ENCODE results near the gene SLC39A2. TPM values are rescaled to one million over a fixed set of nuclear protein-coding genes. Genes with fewer than 3 reads are reported as not detected.
A peak's percentile ranks its signal among the peaks of the same experiment; 100 is the strongest.

Gene SLC39A2
- total RNA-seq, 3 donors from 2014 or later (not counting 1 experiment from before 2014, with no cell fraction given) = not detected

GRCh38 chr14:20988717-20989470 is 10.2 kb upstream of the SLC39A2 start:
- Mint-ChIP-seq H3K4me3 (no peak overlapping the region), H3K27ac (no peak overlapping the region)

DNA sequence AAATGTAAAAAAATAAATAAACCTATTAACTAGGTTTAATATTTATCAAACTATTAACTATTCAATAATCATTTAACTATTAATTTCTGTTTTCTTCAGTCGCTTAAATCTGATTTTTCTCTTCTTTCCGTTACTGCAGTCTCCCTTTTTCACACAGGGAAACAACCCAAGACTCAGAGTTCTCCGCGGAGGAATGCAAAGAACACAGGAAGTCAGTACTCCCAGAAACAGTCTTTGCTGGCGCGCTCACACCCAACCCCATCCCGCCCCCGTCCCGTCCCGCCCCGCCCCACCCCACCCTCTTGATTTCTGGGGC is 9.7 kb upstream of the SLC39A2 start:
- Histone ChIP-seq H3K27me3 (ENCODE audit: control insufficient read depth, insufficient read depth, low read length) (no peaks in the 10 kb centered on the region), H3K9me3 (ENCODE audit: control insufficient read depth, insufficient read depth, low read length) (no peaks in the 10 kb centered on the region), H3K36me3 (ENCODE audit: control insufficient read depth, insufficient read depth, low read length) (peaks cover 23% of the 10 kb centered on the region), H3K4me1 (ENCODE audit: control insufficient read depth, insufficient read depth, low read length) (peaks cover 16% of the 10 kb centered on the region), H3K27ac (ENCODE audit: low read length) (peak overlapping the region; percentile 58), H3K4me3 (ENCODE audit: low read length) (peak overlapping the region; percentile 74)
- Mint-ChIP-seq H3K27me3 (ENCODE audit: low read depth in 2 of 2) (peaks cover 0 to 2% of the 10 kb centered on the region in 2 donors), H3K36me3 (peaks cover under 1% of the 10 kb centered on the region), H3K4me1 (peaks cover 22 to 28% of the 10 kb centered on the region in 2 donors), H3K9me3 (no peaks in the 10 kb centered on the region), H3K27ac (peak overlapping the region; percentile 78 to 88), H3K4me3 (peak overlapping the region; percentile 91)
- intact Hi-C loops (cut with micrococcal nuclease) = no loop called here
- TF ChIP-seq, protein P1, sequence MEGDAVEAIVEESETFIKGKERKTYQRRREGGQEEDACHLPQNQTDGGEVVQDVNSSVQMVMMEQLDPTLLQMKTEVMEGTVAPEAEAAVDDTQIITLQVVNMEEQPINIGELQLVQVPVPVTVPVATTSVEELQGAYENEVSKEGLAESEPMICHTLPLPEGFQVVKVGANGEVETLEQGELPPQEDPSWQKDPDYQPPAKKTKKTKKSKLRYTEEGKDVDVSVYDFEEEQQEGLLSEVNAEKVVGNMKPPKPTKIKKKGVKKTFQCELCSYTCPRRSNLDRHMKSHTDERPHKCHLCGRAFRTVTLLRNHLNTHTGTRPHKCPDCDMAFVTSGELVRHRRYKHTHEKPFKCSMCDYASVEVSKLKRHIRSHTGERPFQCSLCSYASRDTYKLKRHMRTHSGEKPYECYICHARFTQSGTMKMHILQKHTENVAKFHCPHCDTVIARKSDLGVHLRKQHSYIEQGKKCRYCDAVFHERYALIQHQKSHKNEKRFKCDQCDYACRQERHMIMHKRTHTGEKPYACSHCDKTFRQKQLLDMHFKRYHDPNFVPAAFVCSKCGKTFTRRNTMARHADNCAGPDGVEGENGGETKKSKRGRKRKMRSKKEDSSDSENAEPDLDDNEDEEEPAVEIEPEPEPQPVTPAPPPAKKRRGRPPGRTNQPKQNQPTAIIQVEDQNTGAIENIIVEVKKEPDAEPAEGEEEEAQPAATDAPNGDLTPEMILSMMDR (IDR thresholded peaks at IDR 0.05) = no peak
- WGBS (ENCODE audit: insufficient coverage) = 3% methylated on average over 6 of the region's 11 CpGs
- DNase-seq (no peak), ATAC-seq (no peak)

More at GRCh38 chr14:20988717-20989470, 10.2 kb upstream of the SLC39A2 start:
- Histone ChIP-seq H3K27me3 (ENCODE audit: control insufficient read depth, insufficient read depth, low read length) (no peaks in the 10 kb centered on the region), H3K36me3 (ENCODE audit: control insufficient read depth, insufficient read depth, low read length) (peaks cover 18% of the 10 kb centered on the region), H3K4me1 (ENCODE audit: control insufficient read depth, insufficient read depth, low read length) (peaks cover 16% of the 10 kb centered on the region), H3K9me3 (ENCODE audit: control insufficient read depth, insufficient read depth, low read length) (no peaks in the 10 kb centered on the region), H3K4me3 (ENCODE audit: low read length) (peak overlapping the region; percentile 74), H3K27ac (ENCODE audit: low read length) (peak overlapping the region; percentile 58)
- ATAC-seq (no peak), DNase-seq (peak in 1 of 2 donors; percentile 18)
- peaks cover 0 to 7% of the 10 kb centered on the region in 2 donors for H3K27me3 Mint-ChIP-seq (ENCODE audit: low read depth in 2 of 2)
- no peaks in the 10 kb centered on the region for H3K9me3 Mint-ChIP-seq
- peaks cover 22 to 27% of the 10 kb centered on the region in 2 donors for H3K4me1 Mint-ChIP-seq
- TF ChIP-seq, protein P1 (IDR thresholded peaks at IDR 0.05) = no peak
- 82% methylated on average over 15 of the region's 15 CpGs for WGBS (ENCODE audit: insufficient coverage)
- no peaks in the 10 kb centered on the region for H3K36me3 Mint-ChIP-seq
- intact Hi-C loops (cut with micrococcal nuclease) = no loop called here

- Mint-ChIP-seq H3K36me3 (peaks cover 6% of the 10 kb centered on the region), H3K27ac (peak within 1 kb of the TSS; percentile 78 to 88), H3K4me1 (peaks cover 22 to 31% of the 10 kb centered on the region in 2 donors), H3K27me3 (ENCODE audit: low read depth in 2 of 2) (no peaks in the 10 kb centered on the region), H3K9me3 (no peaks in the 10 kb centered on the region), H3K4me3 (peak within 1 kb of the TSS; percentile 91)
- Histone ChIP-seq H3K4me3 (ENCODE audit: low read length) (peak within 1 kb of the TSS; percentile 74), H3K4me1 (ENCODE audit: control insufficient read depth, insufficient read depth, low read length) (peaks cover 16% of the 10 kb centered on the region), H3K27me3 (ENCODE audit: control insufficient read depth, insufficient read depth, low read length) (no peaks in the 10 kb centered on the region), H3K36me3 (ENCODE audit: control insufficient read depth, insufficient read depth, low read length) (peaks cover 29% of the 10 kb centered on the region), H3K9me3 (ENCODE audit: control insufficient read depth, insufficient read depth, low read length) (no peaks in the 10 kb centered on the region), H3K27ac (ENCODE audit: low read length) (peak within 1 kb of the TSS; percentile 58)
- WGBS (ENCODE audit: insufficient coverage) = under 1% methylated on average over 41 of the region's 42 CpGs
- TF ChIP-seq, protein P1 (IDR thresholded peaks at IDR 0.05) = no peak
- DNase-seq (peak; percentile 62 to 94), ATAC-seq (peak; percentile 90 to 94 (median 93))
- intact Hi-C loops (cut with micrococcal nuclease) = no loop called here
Measured at GRCh38 chr14:20989787-20990600, 9.1 kb upstream of the SLC39A2 start, which contains the start of gene METTL17. Gene METTL17, plus strand, starts transcription at chr14:20989980. Its CDS starts 23 bp downstream, at chr14:20990003.
